Measurements from ENCODE around the gene TAF11. TPM values are rescaled to one million over a fixed set of nuclear protein-coding genes. Genes with fewer than 3 reads are reported as not detected.

The TAF11 gene
- total and polyA plus RNA-seq, 2 donors from 2014 or later: 21.1 to 27.3 TPM

GRCh38 chr6:34839666-34840352, 48.0 kb downstream of the TAF11 start:
- H3K36me3 ChIP-seq (ENCODE audit: control insufficient read depth in 2 of 3, insufficient read depth in 3 of 3, low read length in 3 of 3): peaks cover 4 to 21% (median 10%) of the 10 kb centered on the region in 3 donors
- H3K4me3 ChIP-seq (ENCODE audit: low read length in 3 of 3): no peak overlapping the region
- no peak overlapping the region for H3K27ac ChIP-seq (ENCODE audit: low read depth in 2 of 2, low read length in 2 of 2)
- DNase-seq (no peak), FAIRE-seq (no peak)
- no peaks in the 10 kb centered on the region for H3K9me3 ChIP-seq (ENCODE audit: control insufficient read depth in 2 of 3, insufficient read depth in 1 of 3, low read length in 3 of 3)
- no peak overlapping the region for H3K9ac ChIP-seq (ENCODE audit: low read length in 3 of 3)
- TF ChIP-seq CTCF (IDR thresholded peaks at IDR 0.05; ENCODE audit: borderline replicate concordance, extremely low read depth, insufficient read depth): no peak
- H3K4me1 ChIP-seq (ENCODE audit: control insufficient read depth in 2 of 3, insufficient read depth in 2 of 3, low read depth in 1 of 3, low read length in 3 of 3): no peaks in the 10 kb centered on the region
- H3K27me3 ChIP-seq (ENCODE audit: control insufficient read depth, insufficient read depth, low read length): no peaks in the 10 kb centered on the region
- intact Hi-C loops (cut with DNase I): no loop called here

- no peak for TF ChIP-seq CTCF (IDR thresholded peaks at IDR 0.05; ENCODE audit: borderline replicate concordance, extremely low read depth, insufficient read depth)
- Histone ChIP-seq H3K4me1 (ENCODE audit: control insufficient read depth in 2 of 3, insufficient read depth in 2 of 3, low read depth in 1 of 3, low read length in 3 of 3) (no peaks in the 10 kb centered on the region), H3K9me3 (ENCODE audit: control insufficient read depth in 2 of 3, insufficient read depth in 1 of 3, low read length in 3 of 3) (no peaks in the 10 kb centered on the region), H3K27me3 (ENCODE audit: control insufficient read depth, insufficient read depth, low read length) (no peaks in the 10 kb centered on the region), H3K36me3 (ENCODE audit: control insufficient read depth in 2 of 3, insufficient read depth in 3 of 3, low read length in 3 of 3) (peaks cover 7 to 29% (median 17%) of the 10 kb centered on the region in 3 donors), H3K4me3 (ENCODE audit: low read length in 3 of 3) (no peak overlapping the region), H3K27ac (ENCODE audit: low read depth in 2 of 2, low read length in 2 of 2) (no peak overlapping the region), H3K9ac (ENCODE audit: low read length in 3 of 3) (no peak overlapping the region)
- FAIRE-seq (no peak), DNase-seq (no peak)
- intact Hi-C loops (cut with DNase I): no loop called here
Measured at GRCh38 chr6:34837528-34837927, 50.3 kb downstream of the TAF11 start.

GRCh38 chr6:34836451-34836850, 51.4 kb downstream of the TAF11 start:
- Histone ChIP-seq H3K9ac (ENCODE audit: low read length in 3 of 3) (no peak overlapping the region), H3K9me3 (ENCODE audit: control insufficient read depth in 2 of 3, insufficient read depth in 1 of 3, low read length in 3 of 3) (no peaks in the 10 kb centered on the region), H3K4me1 (ENCODE audit: control insufficient read depth in 2 of 3, insufficient read depth in 2 of 3, low read depth in 1 of 3, low read length in 3 of 3) (no peaks in the 10 kb centered on the region), H3K27ac (ENCODE audit: low read depth in 2 of 2, low read length in 2 of 2) (no peak overlapping the region), H3K36me3 (ENCODE audit: control insufficient read depth in 2 of 3, insufficient read depth in 3 of 3, low read length in 3 of 3) (peaks cover 7 to 29% (median 17%) of the 10 kb centered on the region in 3 donors), H3K27me3 (ENCODE audit: control insufficient read depth, insufficient read depth, low read length) (no peaks in the 10 kb centered on the region), H3K4me3 (ENCODE audit: low read length in 3 of 3) (no peak overlapping the region)
- FAIRE-seq (no peak), DNase-seq (no peak)
- TF ChIP-seq CTCF (IDR thresholded peaks at IDR 0.05; ENCODE audit: borderline replicate concordance, extremely low read depth, insufficient read depth): no peak
- intact Hi-C loops (cut with DNase I): no loop called here
